Prostate gland (tissue), 2 donors: ENCODE measurements around the gene LIF.

ENCODE experiments used
- POLR2A ChIP-seq: fragments of 450-650 bp; IDR thresholded peaks from one replicate; pipeline ENCODE4 v1.6.1; 2016; ENCODE audit warnings: antibody characterized with exemption, mild to moderate bottlenecking
- POLR2AphosphoS5 ChIP-seq: sonication (generic); formaldehyde crosslinking; IDR thresholded peaks from one replicate; pipeline ENCODE4 v1.6.1; 2017; ENCODE audit warnings: antibody characterized with exemption
- TF ChIP-seq, protein P1 (sequence below), 4 experiments: fragments of 200-600 bp in 2 of 4; fragments of 450-650 bp in 2 of 4; sonication (generic) in 2 of 4; IDR thresholded peaks; 1 replicate in 3 of 4; 2 replicates in 1 of 4; pipeline ENCODE4 v1.5.1; 2016 to 2019; ENCODE audit warnings: antibody characterized with exemption in 4 of 4, mild to moderate bottlenecking in 2 of 4, moderate library complexity in 2 of 4

- TF ChIP-seq, protein P1, sequence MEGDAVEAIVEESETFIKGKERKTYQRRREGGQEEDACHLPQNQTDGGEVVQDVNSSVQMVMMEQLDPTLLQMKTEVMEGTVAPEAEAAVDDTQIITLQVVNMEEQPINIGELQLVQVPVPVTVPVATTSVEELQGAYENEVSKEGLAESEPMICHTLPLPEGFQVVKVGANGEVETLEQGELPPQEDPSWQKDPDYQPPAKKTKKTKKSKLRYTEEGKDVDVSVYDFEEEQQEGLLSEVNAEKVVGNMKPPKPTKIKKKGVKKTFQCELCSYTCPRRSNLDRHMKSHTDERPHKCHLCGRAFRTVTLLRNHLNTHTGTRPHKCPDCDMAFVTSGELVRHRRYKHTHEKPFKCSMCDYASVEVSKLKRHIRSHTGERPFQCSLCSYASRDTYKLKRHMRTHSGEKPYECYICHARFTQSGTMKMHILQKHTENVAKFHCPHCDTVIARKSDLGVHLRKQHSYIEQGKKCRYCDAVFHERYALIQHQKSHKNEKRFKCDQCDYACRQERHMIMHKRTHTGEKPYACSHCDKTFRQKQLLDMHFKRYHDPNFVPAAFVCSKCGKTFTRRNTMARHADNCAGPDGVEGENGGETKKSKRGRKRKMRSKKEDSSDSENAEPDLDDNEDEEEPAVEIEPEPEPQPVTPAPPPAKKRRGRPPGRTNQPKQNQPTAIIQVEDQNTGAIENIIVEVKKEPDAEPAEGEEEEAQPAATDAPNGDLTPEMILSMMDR (IDR thresholded peaks at IDR 0.05) = no peak
- no peak for TF ChIP-seq POLR2AphosphoS5
- no peak for TF ChIP-seq POLR2A
Observed at GRCh38 chr22:30247974-30248373, 1.4 kb upstream of the LIF start.
